Fibroblast of mammary gland (primary cell): ENCODE data around the gene PROKR1.

Source experiments
- DNase-seq: peaks from one replicate; pipeline ENCODE4 v3.0.0-alpha.2; 2010; ENCODE audit warnings: low read depth
- H3K4me3 ChIP-seq: 2 replicates; pipeline ENCODE4 v1.5.1; 2011; ENCODE audit warnings: low read depth, mild to moderate bottlenecking, low read length, moderate library complexity; ENCODE audit not compliant: control insufficient read depth
- CTCF ChIP-seq: conservative IDR thresholded peaks from 2 replicates; pipeline ENCODE4 v1.5.1; 2011; ENCODE audit warnings: low read depth, low read length, inconsistent platforms; ENCODE audit not compliant: control insufficient read depth, insufficient read depth

Gene PROKR1

GRCh38 chr2:68632021-68632420, 11.4 kb upstream of the PROKR1 start:
- TF ChIP-seq CTCF: no peak
- no peak overlapping the region for H3K4me3 ChIP-seq
- DNase-seq: no peak

- DNase-seq: no peak
- no peak overlapping the region for H3K4me3 ChIP-seq
- TF ChIP-seq CTCF: no peak
Observed at GRCh38 chr2:68637047-68637446, 6.3 kb upstream of the PROKR1 start.

GRCh38 chr2:68643874-68644485, 601 bp downstream of the PROKR1 start:
- H3K4me3 ChIP-seq: peak overlapping the region; percentile 6
- no peak for DNase-seq
- no peak for TF ChIP-seq CTCF

- peak; percentile 15 for DNase-seq
Observed at GRCh38 chr2:68645523-68645922, 2.1 kb downstream of the PROKR1 start.

GRCh38 chr2:68646303-68646702, 2.9 kb downstream of the PROKR1 start:
- TF ChIP-seq CTCF: peak; percentile 9
- H3K4me3 ChIP-seq: no peak overlapping the region
- no peak for DNase-seq

More at GRCh38 chr2:68645523-68645922, 2.1 kb downstream of the PROKR1 start:
- H3K4me3 ChIP-seq: no peak overlapping the region
- TF ChIP-seq CTCF: no peak

- H3K4me3 ChIP-seq: no peak overlapping the region
- no peak for DNase-seq
- TF ChIP-seq CTCF: no peak
Observed at GRCh38 chr2:68650645-68651044, 7.3 kb downstream of the PROKR1 start.

- no peak overlapping the region for H3K4me3 ChIP-seq
- TF ChIP-seq CTCF: no peak
- DNase-seq: no peak
Observed at GRCh38 chr2:68653034-68653433, 9.7 kb downstream of the PROKR1 start.
